ENCODE data around the gene EXOC4.

DNA sequence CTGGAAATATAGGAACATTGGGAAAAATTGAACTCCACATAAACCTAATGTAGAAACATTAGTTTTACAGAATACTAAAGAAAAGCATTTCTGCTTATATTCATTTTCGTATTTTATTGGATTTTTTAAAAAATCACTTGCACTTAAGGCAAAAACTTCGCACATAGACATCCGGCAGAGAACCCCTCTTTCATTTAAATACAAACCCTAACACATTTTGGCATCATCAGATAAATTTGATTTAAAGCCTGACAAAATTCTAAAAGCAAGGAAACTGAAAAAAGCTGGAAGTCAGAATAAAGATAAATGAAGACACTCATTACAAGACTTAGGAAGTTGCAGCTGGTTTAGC lies 396 bp upstream of the EXOC4 start:
- TF ChIP-seq, protein P1, sequence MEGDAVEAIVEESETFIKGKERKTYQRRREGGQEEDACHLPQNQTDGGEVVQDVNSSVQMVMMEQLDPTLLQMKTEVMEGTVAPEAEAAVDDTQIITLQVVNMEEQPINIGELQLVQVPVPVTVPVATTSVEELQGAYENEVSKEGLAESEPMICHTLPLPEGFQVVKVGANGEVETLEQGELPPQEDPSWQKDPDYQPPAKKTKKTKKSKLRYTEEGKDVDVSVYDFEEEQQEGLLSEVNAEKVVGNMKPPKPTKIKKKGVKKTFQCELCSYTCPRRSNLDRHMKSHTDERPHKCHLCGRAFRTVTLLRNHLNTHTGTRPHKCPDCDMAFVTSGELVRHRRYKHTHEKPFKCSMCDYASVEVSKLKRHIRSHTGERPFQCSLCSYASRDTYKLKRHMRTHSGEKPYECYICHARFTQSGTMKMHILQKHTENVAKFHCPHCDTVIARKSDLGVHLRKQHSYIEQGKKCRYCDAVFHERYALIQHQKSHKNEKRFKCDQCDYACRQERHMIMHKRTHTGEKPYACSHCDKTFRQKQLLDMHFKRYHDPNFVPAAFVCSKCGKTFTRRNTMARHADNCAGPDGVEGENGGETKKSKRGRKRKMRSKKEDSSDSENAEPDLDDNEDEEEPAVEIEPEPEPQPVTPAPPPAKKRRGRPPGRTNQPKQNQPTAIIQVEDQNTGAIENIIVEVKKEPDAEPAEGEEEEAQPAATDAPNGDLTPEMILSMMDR (IDR thresholded peaks at IDR 0.05) = no peak
- no peak for TF ChIP-seq POLR2A (IDR thresholded peaks at IDR 0.05)
